NT2/D1 (cell line): ENCODE measurements around the gene SEPTIN12.

Experiments
- DNase-seq: peaks from one replicate; pipeline ENCODE4 v3.0.0-alpha.2; 2011; ENCODE audit warnings: low read depth, low spot score
- H3K27me3 ChIP-seq: 2 replicates; pipeline ENCODE4 v1.6.0; 2011; ENCODE audit warnings: mild to moderate bottlenecking; ENCODE audit not compliant: insufficient read length, insufficient read depth
- H3K36me3 ChIP-seq: 2 replicates; pipeline ENCODE4 v1.6.1; 2011; ENCODE audit warnings: mild to moderate bottlenecking, low read length, mixed read lengths; ENCODE audit not compliant: insufficient read depth, insufficient read length
- H3K4me1 ChIP-seq: 2 replicates; pipeline ENCODE4 v1.5.1; 2011; ENCODE audit not compliant: insufficient read depth, insufficient read length
- H3K4me3 ChIP-seq: 2 replicates; pipeline ENCODE4 v1.5.1; 2011; ENCODE audit warnings: low read depth; ENCODE audit not compliant: insufficient read length
- H3K9ac ChIP-seq: 2 replicates; pipeline ENCODE4 v1.6.0; 2011; ENCODE audit warnings: low read depth; ENCODE audit not compliant: insufficient read length
- H3K9me3 ChIP-seq: 2 replicates; pipeline ENCODE4 v1.5.1; 2011; ENCODE audit warnings: mild to moderate bottlenecking, low read length; ENCODE audit not compliant: insufficient read depth
- SUZ12 ChIP-seq: IDR thresholded peaks from 2 replicates; pipeline ENCODE4 v1.6.1; 2011; ENCODE audit not compliant: insufficient read length, insufficient read depth; ENCODE audit errors: extremely low read depth
- YY1 ChIP-seq: IDR thresholded peaks from 2 replicates; pipeline ENCODE4 v1.6.1; 2011; ENCODE audit not compliant: insufficient read length, insufficient read depth
- ZNF274 ChIP-seq: IDR thresholded peaks from 2 replicates; pipeline ENCODE4 v1.6.1; 2011; ENCODE audit warnings: mild to moderate bottlenecking, low read depth, low read length

SEPTIN12 gene

GRCh38 chr16:4787627-4788482, at the start of gene SEPTIN12:
Gene SEPTIN12 (minus strand): TSS chr16:4788345. CDS start chr16:4787645, 700 bp downstream.
- H3K9me3 ChIP-seq: no peaks in the 10 kb centered on the region
- no peak for DNase-seq
- H3K36me3 ChIP-seq: no peaks in the 10 kb centered on the region
- peaks cover 23% of the 10 kb centered on the region for H3K4me1 ChIP-seq
- H3K27me3 ChIP-seq: no peaks in the 10 kb centered on the region
- no peak within 1 kb of the TSS for H3K4me3 ChIP-seq
- no peak for TF ChIP-seq YY1
- TF ChIP-seq SUZ12: no peak
- no peak for TF ChIP-seq ZNF274
- peak within 1 kb of the TSS; percentile 34 for H3K9ac ChIP-seq

- Histone ChIP-seq H3K4me3 (no peak overlapping the region), H3K9me3 (no peaks in the 10 kb centered on the region), H3K4me1 (no peaks in the 10 kb centered on the region), H3K9ac (no peak overlapping the region), H3K36me3 (peaks cover 91% of the 10 kb centered on the region), H3K27me3 (no peaks in the 10 kb centered on the region)
- DNase-seq: no peak
- no peak for TF ChIP-seq SUZ12
These were observed 48.6 kb upstream of the SEPTIN12 start for GRCh38 chr16:4836727-4837126.

- Histone ChIP-seq H3K9ac (no peak overlapping the region), H3K4me3 (no peak overlapping the region), H3K27me3 (no peaks in the 10 kb centered on the region), H3K9me3 (no peaks in the 10 kb centered on the region), H3K36me3 (peaks cover 91% of the 10 kb centered on the region), H3K4me1 (no peaks in the 10 kb centered on the region)
- DNase-seq: no peak
- TF ChIP-seq SUZ12 (no peak), YY1 (no peak), ZNF274 (no peak)
These were observed 45.4 kb upstream of the SEPTIN12 start for GRCh38 chr16:4833584-4833983.

GRCh38 chr16:4832698-4833343, 44.7 kb upstream of the SEPTIN12 start:
- no peaks in the 10 kb centered on the region for H3K27me3 ChIP-seq
- H3K4me3 ChIP-seq: no peak overlapping the region
- no peak overlapping the region for H3K9ac ChIP-seq
- no peak for DNase-seq
- no peak for TF ChIP-seq SUZ12
- TF ChIP-seq YY1: no peak
- TF ChIP-seq ZNF274: no peak
- H3K4me1 ChIP-seq: no peaks in the 10 kb centered on the region
- H3K9me3 ChIP-seq: no peaks in the 10 kb centered on the region
- peaks cover 90% of the 10 kb centered on the region for H3K36me3 ChIP-seq

- Histone ChIP-seq H3K4me1 (no peaks in the 10 kb centered on the region), H3K9ac (no peak overlapping the region), H3K4me3 (no peak overlapping the region), H3K36me3 (peaks cover 92% of the 10 kb centered on the region), H3K9me3 (no peaks in the 10 kb centered on the region), H3K27me3 (no peaks in the 10 kb centered on the region)
- DNase-seq: no peak
- TF ChIP-seq ZNF274: no peak
- no peak for TF ChIP-seq YY1
- TF ChIP-seq SUZ12: no peak
These were observed 43.5 kb upstream of the SEPTIN12 start for GRCh38 chr16:4831616-4832015.

GRCh38 chr16:4830408-4830807, 42.3 kb upstream of the SEPTIN12 start:
- no peak overlapping the region for H3K4me3 ChIP-seq
- no peaks in the 10 kb centered on the region for H3K4me1 ChIP-seq
- peaks cover 93% of the 10 kb centered on the region for H3K36me3 ChIP-seq
- H3K9ac ChIP-seq: no peak overlapping the region
- DNase-seq: no peak
- no peak for TF ChIP-seq SUZ12
- no peak for TF ChIP-seq YY1
- TF ChIP-seq ZNF274: no peak
- no peaks in the 10 kb centered on the region for H3K27me3 ChIP-seq
- no peaks in the 10 kb centered on the region for H3K9me3 ChIP-seq

- TF ChIP-seq YY1 (no peak), ZNF274 (no peak), SUZ12 (no peak)
- Histone ChIP-seq H3K4me3 (no peak overlapping the region), H3K4me1 (no peaks in the 10 kb centered on the region), H3K9me3 (no peaks in the 10 kb centered on the region), H3K9ac (no peak overlapping the region), H3K27me3 (no peaks in the 10 kb centered on the region), H3K36me3 (peaks cover 92% of the 10 kb centered on the region)
- DNase-seq: no peak
These were observed 40.6 kb upstream of the SEPTIN12 start for GRCh38 chr16:4828567-4829321.
